Smooth muscle cell (in vitro differentiated cells): ENCODE results near the gene TMEM37. TPM values are rescaled to one million over a fixed set of nuclear protein-coding genes. Genes with fewer than 3 reads are reported as not detected.

Experiments
- DNase-seq: peaks from one replicate; lab custom pipeline; 2025; ENCODE audit not compliant: unreplicated experiment; lab: John Stamatoyannopoulos, UW
- H2AFZ ChIP-seq: fragments of 200-600 bp; sonication (generic); 2 replicates; pipeline ENCODE4 v1.6.0; 2016; ENCODE audit warnings: antibody characterized with exemption, low read depth, mild to moderate bottlenecking
- H3F3A ChIP-seq: fragments of 200-600 bp; sonication (generic); 2 replicates; pipeline ENCODE4 v1.6.0; 2017; ENCODE audit warnings: antibody characterized with exemption, low read depth
- H3K27ac ChIP-seq: fragments of 200-600 bp; sonication (generic); 2 replicates; pipeline ENCODE4 v1.5.1; 2016; ENCODE audit warnings: low read depth, mild to moderate bottlenecking
- H3K27me3 ChIP-seq: fragments of 200-600 bp; sonication (generic); 2 replicates; pipeline ENCODE4 v1.6.1; 2016; ENCODE audit warnings: low read depth, mild to moderate bottlenecking
- H3K36me3 ChIP-seq: fragments of 200-600 bp; sonication (generic); 2 replicates; pipeline ENCODE4 v1.5.1; 2016; ENCODE audit warnings: low read depth
- H3K4me1 ChIP-seq: fragments of 200-600 bp; sonication (generic); 2 replicates; pipeline ENCODE4 v1.5.1; 2016; ENCODE audit warnings: low read depth
- H3K4me2 ChIP-seq: fragments of 200-600 bp; sonication (generic); 2 replicates; pipeline ENCODE4 v1.6.0; 2016; ENCODE audit warnings: mild to moderate bottlenecking
- H3K4me3 ChIP-seq: fragments of 200-600 bp; sonication (generic); 2 replicates; pipeline ENCODE4 v1.5.1; 2016; ENCODE audit warnings: mild to moderate bottlenecking
- H3K79me2 ChIP-seq: fragments of 200-600 bp; sonication (generic); 2 replicates; pipeline ENCODE4 v1.6.0; 2016; ENCODE audit warnings: low read depth, mild to moderate bottlenecking
- H3K9ac ChIP-seq: fragments of 200-600 bp; sonication (generic); 2 replicates; pipeline ENCODE4 v1.6.0; 2016; ENCODE audit warnings: low read depth
- H3K9me3 ChIP-seq: fragments of 200-600 bp; sonication (generic); replicated peaks from 2 replicates; pipeline ENCODE4 v1.5.1; 2016; ENCODE audit warnings: low read depth
- H4K20me1 ChIP-seq: fragments of 200-600 bp; sonication (generic); 2 replicates; pipeline ENCODE4 v1.6.0; 2016; ENCODE audit warnings: low read depth
- CTCF ChIP-seq: fragments of 200-600 bp; sonication (generic); IDR thresholded peaks from 2 replicates; pipeline ENCODE4 v1.5.1; 2017; ENCODE audit warnings: borderline replicate concordance, mild to moderate bottlenecking, antibody characterized with exemption; ENCODE audit not compliant: insufficient read depth, poor library complexity, severe bottlenecking
- WGBS: methylation state at CpG from one replicate; pipeline ENCODE4 v1.1.7; 2016; ENCODE audit warnings: low lambda C conversion rate; 5-methylcytosine and 5-hydroxymethylcytosine counted together
- polyA plus RNA-seq: library from polyadenylated mRNA; unstranded; fragments of >200 nt; fragmentation: Nextera tagmentation; extraction: Ambion mirVana; gene quantifications from 2 replicates; pipeline ENCODE4 v1.2.1, GENCODE V29; 2016
- total RNA-seq: library from RNA; depleted of rRNA; stranded (reverse); fragments of >200 nt; gene quantifications from 2 replicates; pipeline ENCODE4 v1.2.3, GENCODE V29; 2014

The TMEM37 gene
- total and polyA plus RNA-seq, 2 experiments from 2014 or later, result 0.90 to 2.4 TPM

DNA sequence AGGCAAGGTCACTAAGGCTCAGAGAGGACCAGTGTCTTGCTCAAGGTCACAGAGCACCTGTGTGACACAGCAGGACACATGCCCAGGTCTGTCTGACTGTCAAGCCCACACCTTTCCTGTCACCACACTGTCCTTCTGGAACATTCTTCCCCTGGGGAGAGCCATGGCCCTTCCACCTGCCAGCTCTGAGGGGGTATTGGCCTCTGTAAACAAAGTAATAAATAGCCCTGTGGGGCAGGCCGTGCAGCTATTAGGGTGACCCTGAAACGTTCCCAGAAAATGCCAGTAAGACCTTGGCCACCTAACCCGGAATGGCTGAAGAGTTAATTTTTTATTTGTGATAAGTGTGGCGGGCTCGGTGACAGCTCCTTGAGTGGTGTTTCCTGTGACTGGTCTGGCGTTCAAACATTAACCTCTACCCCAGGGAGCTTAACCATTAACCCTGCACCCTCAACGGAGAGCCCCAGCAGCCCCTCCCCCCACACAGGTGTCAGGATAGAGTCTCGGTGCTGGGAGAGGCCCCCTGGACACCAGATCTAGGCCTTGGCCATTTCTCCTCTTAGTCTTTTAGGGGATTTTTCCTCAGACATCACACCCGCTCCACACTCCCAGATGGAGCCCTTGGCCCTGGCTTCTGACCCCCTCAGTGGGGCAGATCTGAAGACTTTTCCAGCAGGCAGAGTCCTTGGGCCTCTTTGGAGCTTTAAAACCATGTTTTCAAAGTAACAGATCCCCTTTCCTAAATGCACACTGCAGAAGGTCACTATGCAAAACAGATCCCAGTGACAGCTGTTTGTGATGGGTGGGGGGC is 56.0 kb downstream of the TMEM37 start:
- H3K27ac ChIP-seq, result no peak overlapping the region
- WGBS, result 76% methylated on average over 9 of the region's 9 CpGs
- H3K36me3 ChIP-seq, result no peaks in the 10 kb centered on the region
- no peak overlapping the region for H3K4me2 ChIP-seq
- no peak overlapping the region for H2AFZ ChIP-seq
- H3F3A ChIP-seq, result no peaks in the 10 kb centered on the region
- DNase-seq, result no peak
- H3K4me3 ChIP-seq, result no peak overlapping the region
- no peaks in the 10 kb centered on the region for H3K9me3 ChIP-seq
- H3K79me2 ChIP-seq, result no peaks in the 10 kb centered on the region
- no peaks in the 10 kb centered on the region for H3K4me1 ChIP-seq
- no peak for TF ChIP-seq CTCF
- no peak overlapping the region for H3K9ac ChIP-seq
- H3K27me3 ChIP-seq, result no peaks in the 10 kb centered on the region
- no peaks in the 10 kb centered on the region for H4K20me1 ChIP-seq

Other genes starting within 250 kb of the TMEM37 start
- 1.2 and 2.9 TPM in 2 replicates for gene STEAP3, start 208.0 kb upstream of the TMEM37 start, total RNA-seq
- 0.87 and 3.4 TPM in 2 replicates for gene STEAP3, start 208.0 kb upstream of the TMEM37 start, polyA plus RNA-seq
- gene C2orf76, start 65.0 kb upstream of the TMEM37 start, total RNA-seq, result 13.5 and 16.0 TPM in 2 replicates
- gene C2orf76, start 65.0 kb upstream of the TMEM37 start, polyA plus RNA-seq, result 24.7 and 30.2 TPM in 2 replicates
- 126 and 154 TPM in 2 replicates for gene DBI, start 64.9 kb upstream of the TMEM37 start, total RNA-seq
- 316 and 408 TPM in 2 replicates for gene DBI, start 64.9 kb upstream of the TMEM37 start, polyA plus RNA-seq
- gene SCTR, start 92.6 kb downstream of the TMEM37 start, total RNA-seq, result not detected in 2 replicates
- not detected in 2 replicates for gene SCTR, start 92.6 kb downstream of the TMEM37 start, polyA plus RNA-seq
- 0.31 and 0.36 TPM in 2 replicates for gene CFAP221, start 112.6 kb downstream of the TMEM37 start, total RNA-seq
- 0.17 and 1.6 TPM in 2 replicates for gene CFAP221, start 112.6 kb downstream of the TMEM37 start, polyA plus RNA-seq
- 4.6 and 4.8 TPM in 2 replicates for gene TMEM177, start 247.3 kb downstream of the TMEM37 start, total RNA-seq
- gene TMEM177, start 247.3 kb downstream of the TMEM37 start, polyA plus RNA-seq, result 6.9 and 8.2 TPM in 2 replicates